Forelimb muscle (tissue), 1 donor: ENCODE results near the gene KLHL6. TPM values are rescaled to one million over a fixed set of nuclear protein-coding genes. Genes with fewer than 3 reads are reported as not detected.
A peak's percentile ranks its signal among the peaks of the same experiment; 100 is the strongest.
"Not testable (repeated sequence)": the region's sequence is repeated elsewhere in the genome, so short reads cannot be mapped to it uniquely, and the experiment has no call there.

Experiments used
- DNase-seq: peaks from one replicate; pipeline ENCODE4 v3.0.0-alpha.2; 2013; ENCODE audit warnings: low read depth
- polyA plus RNA-seq: library from polyadenylated mRNA; unstranded; fragments of 120-200 nt; gene quantifications from one replicate; pipeline ENCODE4 v1.2.1, GENCODE V29; 2013; ENCODE audit not compliant: insufficient read length

KLHL6 gene
- polyA plus RNA-seq, 1 donor = 1.5 TPM

- DNase-seq = no peak
Observed at GRCh38 chr3:183448369-183449128, 107.0 kb downstream of the KLHL6 start.

- DNase-seq = peak; percentile 36
Observed at GRCh38 chr3:183447206-183448001, 108.1 kb downstream of the KLHL6 start.

- no peak for DNase-seq
Observed at GRCh38 chr3:183446838-183447205, 108.7 kb downstream of the KLHL6 start.

GRCh38 chr3:183444748-183445147 lies 110.8 kb downstream of the KLHL6 start:
- no peak for DNase-seq

GRCh38 chr3:183443395-183444385 lies 111.8 kb downstream of the KLHL6 start:
- no peak for DNase-seq

- no peak for DNase-seq
Observed at GRCh38 chr3:183442994-183443393, 112.5 kb downstream of the KLHL6 start.

GRCh38 chr3:183440521-183440920 lies 115.0 kb downstream of the KLHL6 start:
- not testable (repeated sequence) for DNase-seq

GRCh38 chr3:183439515-183439914 lies 116.0 kb downstream of the KLHL6 start:
- no peak for DNase-seq

GRCh38 chr3:183438735-183439134 lies 116.8 kb downstream of the KLHL6 start:
- no peak for DNase-seq

- no peak for DNase-seq
Observed at GRCh38 chr3:183437666-183438564, 117.6 kb downstream of the KLHL6 start.

Other genes starting within 250 kb of the KLHL6 start
- gene MCF2L2, start 127.1 kb downstream of the KLHL6 start, polyA plus RNA-seq = 0.25 TPM
- 34.9 TPM for gene KLHL24, start 79.9 kb upstream of the KLHL6 start, polyA plus RNA-seq
- gene YEATS2, start 142.1 kb upstream of the KLHL6 start, polyA plus RNA-seq = 30.2 TPM